ENCODE measurements around the gene SPATA46.

Gene SPATA46

GRCh38 chr1:162342452-162342983, 34.1 kb downstream of the SPATA46 start (continued):
- TF ChIP-seq ZNF510 (tag by site-specific recombination; IDR thresholded peaks at IDR 0.05; ENCODE audit: insufficient replicate concordance) (no peak), ZNF639 (tag by site-specific recombination; IDR thresholded peaks at IDR 0.05) (no peak), ZNF513 (tag by site-specific recombination; IDR thresholded peaks at IDR 0.05) (no peak), ZNF549 (tag by site-specific recombination; IDR thresholded peaks at IDR 0.05) (no peak), ZNF626 (tag by site-specific recombination; IDR thresholded peaks at IDR 0.05) (no peak), ZBTB1 (tag by site-specific recombination; IDR thresholded peaks at IDR 0.05) (no peak), ZNF311 (tag by site-specific recombination; IDR thresholded peaks at IDR 0.05; ENCODE audit: borderline replicate concordance) (no peak), ZNF830 (tag by site-specific recombination; IDR thresholded peaks at IDR 0.05; ENCODE audit: low read depth) (no peak), ZNF555 (tag by site-specific recombination; conservative IDR thresholded peaks at IDR 0.05) (no peak), ZNF660 (tag by site-specific recombination; IDR thresholded peaks at IDR 0.05) (no peak), ZNF792 (tag by site-specific recombination; IDR thresholded peaks at IDR 0.05) (no peak), ZNF174 (tag by site-specific recombination; IDR thresholded peaks at IDR 0.05) (no peak), ZNF366 (tag by site-specific recombination; conservative IDR thresholded peaks at IDR 0.05) (peak; percentile 68), ZNF658 (tag by site-specific recombination; IDR thresholded peaks at IDR 0.05) (no peak), ZNF26 (tag by site-specific recombination; IDR thresholded peaks at IDR 0.05) (no peak), SETDB1 (IDR thresholded peaks at IDR 0.05; ENCODE audit: insufficient read length, low read length) (no peak), ZNF350 (tag by site-specific recombination; IDR thresholded peaks at IDR 0.05) (0 out of 2 replicates have a peak, but pooled peaks have one; percentile 8), SCRT1 (tag by site-specific recombination; IDR thresholded peaks at IDR 0.05; ENCODE audit: borderline replicate concordance) (peak; percentile 78; the same call in 1 of the 2 replicates), ZBTB10 (tag by site-specific recombination; IDR thresholded peaks at IDR 0.05) (no peak), ZFP69B (tag by site-specific recombination; IDR thresholded peaks at IDR 0.05) (no peak; the same call in 1 of the 2 replicates), ZNF629 (tag by site-specific recombination; IDR thresholded peaks at IDR 0.05) (peak; percentile 51; the same call in 1 of the 2 replicates), ZNF776 (tag by site-specific recombination; IDR thresholded peaks at IDR 0.05; ENCODE audit: borderline replicate concordance) (no peak), ZNF433 (tag by site-specific recombination; IDR thresholded peaks at IDR 0.05; ENCODE audit: low read depth) (no peak), REPIN1 (tag by site-specific recombination; IDR thresholded peaks at IDR 0.05; ENCODE audit: low read depth) (no peak), HOXC10 (CRISPR knock-in tag; IDR thresholded peaks at IDR 0.05) (no peak)
- TF ChIP-seq, protein P1, sequence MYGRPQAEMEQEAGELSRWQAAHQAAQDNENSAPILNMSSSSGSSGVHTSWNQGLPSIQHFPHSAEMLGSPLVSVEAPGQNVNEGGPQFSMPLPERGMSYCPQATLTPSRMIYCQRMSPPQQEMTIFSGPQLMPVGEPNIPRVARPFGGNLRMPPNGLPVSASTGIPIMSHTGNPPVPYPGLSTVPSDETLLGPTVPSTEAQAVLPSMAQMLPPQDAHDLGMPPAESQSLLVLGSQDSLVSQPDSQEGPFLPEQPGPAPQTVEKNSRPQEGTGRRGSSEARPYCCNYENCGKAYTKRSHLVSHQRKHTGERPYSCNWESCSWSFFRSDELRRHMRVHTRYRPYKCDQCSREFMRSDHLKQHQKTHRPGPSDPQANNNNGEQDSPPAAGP (tag by site-specific recombination; IDR thresholded peaks at IDR 0.05) = no peak
- TF ChIP-seq, protein P2, sequence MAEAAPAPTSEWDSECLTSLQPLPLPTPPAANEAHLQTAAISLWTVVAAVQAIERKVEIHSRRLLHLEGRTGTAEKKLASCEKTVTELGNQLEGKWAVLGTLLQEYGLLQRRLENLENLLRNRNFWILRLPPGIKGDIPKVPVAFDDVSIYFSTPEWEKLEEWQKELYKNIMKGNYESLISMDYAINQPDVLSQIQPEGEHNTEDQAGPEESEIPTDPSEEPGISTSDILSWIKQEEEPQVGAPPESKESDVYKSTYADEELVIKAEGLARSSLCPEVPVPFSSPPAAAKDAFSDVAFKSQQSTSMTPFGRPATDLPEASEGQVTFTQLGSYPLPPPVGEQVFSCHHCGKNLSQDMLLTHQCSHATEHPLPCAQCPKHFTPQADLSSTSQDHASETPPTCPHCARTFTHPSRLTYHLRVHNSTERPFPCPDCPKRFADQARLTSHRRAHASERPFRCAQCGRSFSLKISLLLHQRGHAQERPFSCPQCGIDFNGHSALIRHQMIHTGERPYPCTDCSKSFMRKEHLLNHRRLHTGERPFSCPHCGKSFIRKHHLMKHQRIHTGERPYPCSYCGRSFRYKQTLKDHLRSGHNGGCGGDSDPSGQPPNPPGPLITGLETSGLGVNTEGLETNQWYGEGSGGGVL (tag by site-specific recombination; IDR thresholded peaks at IDR 0.05) = peak; percentile 36; the same call in 1 of the 2 replicates
- TF ChIP-seq, protein P3, sequence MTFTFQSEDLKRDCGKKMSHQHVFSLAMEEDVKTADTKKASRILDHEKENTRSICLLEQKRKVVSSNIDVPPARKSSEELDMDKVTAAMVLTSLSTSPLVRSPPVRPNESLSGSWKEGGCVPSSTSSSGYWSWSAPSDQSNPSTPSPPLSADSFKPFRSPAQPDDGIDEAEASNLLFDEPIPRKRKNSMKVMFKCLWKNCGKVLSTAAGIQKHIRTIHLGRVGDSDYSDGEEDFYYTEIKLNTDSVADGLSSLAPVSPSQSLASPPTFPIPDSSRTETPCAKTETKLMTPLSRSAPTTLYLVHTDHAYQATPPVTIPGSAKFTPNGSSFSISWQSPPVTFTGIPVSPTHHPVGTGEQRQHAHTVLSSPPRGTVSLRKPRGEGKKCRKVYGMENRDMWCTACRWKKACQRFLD (tag by site-specific recombination; IDR thresholded peaks at IDR 0.05) = no peak

Data from HEK293 (cell line).